Measurements from ENCODE around the gene CHSY3. TPM values are rescaled to one million over a fixed set of nuclear protein-coding genes. Genes with fewer than 3 reads are reported as not detected.

CHSY3 gene
- polyA plus RNA-seq, 4 donors, result 3.0 to 5.6 (median 4.1) TPM

DNA sequence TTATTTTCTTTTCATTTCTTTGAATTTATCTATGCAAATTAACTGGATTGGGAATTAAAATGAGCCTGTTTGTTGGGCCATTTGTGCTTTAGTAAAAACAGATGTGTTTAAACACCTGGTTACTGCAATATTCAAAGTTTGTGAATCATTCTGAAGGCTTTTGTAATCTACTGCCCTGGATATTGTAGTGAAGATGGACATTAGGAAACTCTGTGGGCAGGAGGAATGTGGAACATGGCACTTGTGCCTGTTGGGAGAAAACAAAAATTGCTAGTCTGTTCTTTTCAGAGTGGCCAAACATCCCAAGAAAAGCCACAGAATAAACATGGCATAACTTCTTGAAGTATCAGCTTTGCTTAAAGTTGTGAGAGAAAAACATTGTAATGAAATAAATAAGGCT, 40.8 kb downstream of the CHSY3 start:
- no peak for DNase-seq (ENCODE audit: low read depth in 4 of 4, low spot score in 2 of 4)

DNA sequence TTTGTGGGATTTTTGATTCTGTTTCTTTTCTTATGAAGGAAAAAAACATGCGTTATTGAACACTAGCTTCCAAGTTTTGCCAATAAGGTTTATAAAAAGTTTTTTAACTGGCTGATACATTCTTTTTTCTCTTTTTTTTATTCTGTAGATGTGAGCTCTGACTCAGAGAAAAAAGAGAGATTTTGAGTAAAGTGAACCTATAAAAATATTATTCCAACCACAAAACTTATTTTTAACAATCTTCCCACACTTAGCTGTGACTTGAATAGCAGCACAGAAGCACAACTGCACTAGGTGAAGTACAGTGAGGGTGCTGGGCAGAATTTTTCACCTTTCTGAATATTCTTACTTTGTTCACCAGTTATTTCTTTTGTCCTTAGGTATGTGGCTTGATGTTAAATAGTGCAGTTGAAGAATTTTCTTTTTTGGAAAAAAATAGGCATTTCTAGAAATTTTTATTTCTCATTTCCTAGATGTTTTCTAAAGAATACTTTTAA, 41.6 kb downstream of the CHSY3 start:
- DNase-seq (ENCODE audit: low read depth in 4 of 4, low spot score in 2 of 4), result no peak

DNA sequence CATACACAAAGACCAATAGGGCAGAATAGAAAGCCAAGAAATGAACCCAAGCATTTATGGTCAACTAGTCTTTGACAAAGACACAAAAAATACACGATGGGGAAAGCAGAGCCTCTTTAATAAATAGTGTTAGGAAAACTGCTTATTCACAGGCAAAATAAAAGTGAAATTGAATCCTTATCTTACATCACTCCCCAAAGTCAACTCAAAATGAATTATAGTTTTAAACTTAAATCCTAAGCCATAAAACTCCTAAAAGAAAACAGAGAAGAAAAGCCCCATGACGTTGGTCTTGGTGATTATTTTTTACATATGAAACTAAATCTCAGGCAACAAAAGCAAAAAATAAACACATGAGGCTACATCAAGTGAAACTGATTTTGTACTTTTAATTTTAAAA, 46.8 kb downstream of the CHSY3 start:
- DNase-seq (ENCODE audit: low read depth in 4 of 4, low spot score in 2 of 4), result no peak

DNA sequence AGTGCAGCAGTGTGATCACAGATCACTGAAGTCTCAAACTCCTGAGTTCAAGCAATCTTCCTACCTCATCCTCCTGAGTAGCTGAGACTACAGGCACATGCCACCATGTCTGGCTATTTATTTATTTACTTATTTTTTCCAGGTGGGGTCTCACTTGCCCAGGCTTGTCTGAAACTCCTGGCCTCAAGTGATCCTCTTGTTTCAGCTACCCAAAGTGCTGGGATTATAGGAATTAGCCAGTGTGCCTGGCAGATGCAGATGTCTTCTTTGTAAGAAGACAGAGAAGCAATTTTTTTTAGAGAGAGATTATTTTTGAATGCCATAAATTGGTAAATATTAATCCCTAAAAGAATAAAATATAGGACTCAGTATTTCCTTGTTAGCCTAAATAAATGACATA, 54.3 kb downstream of the CHSY3 start:
- no peak for DNase-seq (ENCODE audit: low read depth in 4 of 4, low spot score in 2 of 4)

DNA sequence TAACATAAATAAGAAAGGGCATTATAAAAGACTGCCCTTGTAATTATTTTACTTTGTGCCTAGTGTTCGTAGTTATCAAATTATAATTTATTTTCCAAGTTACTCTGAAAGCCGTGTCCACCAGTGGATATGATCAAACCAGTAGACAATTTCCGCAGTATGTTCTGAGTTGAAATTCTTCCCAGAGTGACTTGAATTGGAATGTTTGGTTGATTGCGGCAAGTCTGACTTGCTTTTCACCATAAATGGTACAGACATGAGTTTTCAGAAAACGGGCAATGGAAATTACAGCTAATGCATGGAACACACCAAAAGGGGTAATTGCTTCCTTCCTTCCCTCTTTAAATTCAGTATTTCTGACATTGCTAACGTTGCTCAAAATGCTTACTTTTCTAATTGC, 56.6 kb downstream of the CHSY3 start:
- DNase-seq (ENCODE audit: low read depth in 4 of 4, low spot score in 2 of 4), result no peak

DNA sequence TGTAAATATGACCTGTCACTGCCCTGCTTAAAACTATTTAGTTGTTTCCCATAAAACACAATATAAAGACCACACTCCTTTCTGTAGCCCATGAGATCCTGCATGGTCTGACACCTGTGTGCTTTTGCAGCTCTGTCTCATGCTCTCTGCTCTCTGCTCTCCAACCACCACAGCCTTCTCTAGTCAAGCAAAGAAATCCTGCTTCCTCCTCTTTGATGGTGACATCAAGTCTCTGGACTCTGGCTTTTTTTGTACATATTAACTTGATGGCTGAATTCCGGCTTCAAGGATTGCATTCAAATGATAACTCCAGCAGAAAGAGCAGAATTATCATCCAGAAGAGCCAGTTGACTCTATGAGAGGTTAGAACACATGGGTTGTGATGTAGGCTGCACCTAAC, 58.2 kb downstream of the CHSY3 start:
- DNase-seq (ENCODE audit: low read depth in 4 of 4, low spot score in 2 of 4), result no peak

DNA sequence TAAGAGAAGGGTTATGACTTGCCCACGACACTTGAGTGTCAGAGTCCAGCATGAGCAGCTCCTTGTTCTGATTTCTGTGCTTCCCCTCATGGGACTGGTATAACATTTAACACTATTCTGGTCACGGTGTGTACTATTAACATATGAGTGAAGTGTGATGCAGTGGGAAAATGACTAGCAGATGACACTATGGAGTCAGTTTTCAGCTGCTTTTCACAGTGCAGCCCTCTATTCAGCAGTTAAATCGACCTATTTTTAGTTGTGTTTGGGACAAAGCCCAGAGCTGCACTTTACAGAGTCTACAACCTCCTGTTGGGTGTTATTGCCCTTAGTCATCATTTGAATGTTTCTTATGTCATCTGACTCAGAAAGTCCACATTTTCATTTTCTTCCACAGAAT, 59.1 kb downstream of the CHSY3 start:
- no peak for DNase-seq (ENCODE audit: low read depth in 4 of 4, low spot score in 2 of 4)

DNA sequence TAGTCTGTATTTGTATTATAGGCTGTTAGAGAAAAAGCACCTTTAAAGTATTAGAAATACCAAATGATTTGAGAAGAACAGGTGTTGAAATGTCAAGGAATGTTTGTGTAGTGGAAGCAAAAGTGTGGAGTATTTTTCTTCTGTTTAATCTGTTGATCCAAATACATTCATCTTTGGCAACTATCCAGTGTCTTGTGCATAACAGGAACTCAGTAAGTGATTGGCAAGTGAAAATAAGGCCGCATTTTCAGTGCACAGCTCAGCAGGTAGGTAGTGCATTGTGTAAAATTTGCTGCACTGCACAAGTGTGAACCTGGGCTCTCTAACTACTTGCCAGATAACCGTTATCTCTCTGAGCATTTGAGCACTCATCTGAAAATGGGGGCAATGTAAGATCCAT, 61.8 kb downstream of the CHSY3 start:
- no peak for DNase-seq (ENCODE audit: low read depth in 4 of 4, low spot score in 2 of 4)

DNA sequence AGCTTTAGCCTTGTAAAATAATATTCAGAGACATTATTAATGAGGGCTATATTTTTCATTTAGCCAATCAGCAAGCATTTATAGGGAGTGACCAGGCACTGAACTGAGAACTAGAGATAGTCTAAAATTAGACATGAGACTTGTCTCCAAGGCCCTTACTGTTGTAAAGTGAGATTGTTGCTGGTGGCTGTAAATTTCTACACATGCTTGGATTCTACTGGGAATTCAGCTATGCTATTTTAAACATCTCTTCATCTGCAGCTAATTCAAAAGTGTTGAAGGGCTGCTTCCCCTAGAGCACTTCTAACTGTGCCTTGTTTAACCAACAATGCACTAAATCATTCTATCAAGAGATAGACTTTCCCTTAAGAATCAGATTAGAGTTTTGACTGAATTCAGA, 67.4 kb downstream of the CHSY3 start:
- DNase-seq (ENCODE audit: low read depth in 4 of 4, low spot score in 2 of 4), result no peak

DNA sequence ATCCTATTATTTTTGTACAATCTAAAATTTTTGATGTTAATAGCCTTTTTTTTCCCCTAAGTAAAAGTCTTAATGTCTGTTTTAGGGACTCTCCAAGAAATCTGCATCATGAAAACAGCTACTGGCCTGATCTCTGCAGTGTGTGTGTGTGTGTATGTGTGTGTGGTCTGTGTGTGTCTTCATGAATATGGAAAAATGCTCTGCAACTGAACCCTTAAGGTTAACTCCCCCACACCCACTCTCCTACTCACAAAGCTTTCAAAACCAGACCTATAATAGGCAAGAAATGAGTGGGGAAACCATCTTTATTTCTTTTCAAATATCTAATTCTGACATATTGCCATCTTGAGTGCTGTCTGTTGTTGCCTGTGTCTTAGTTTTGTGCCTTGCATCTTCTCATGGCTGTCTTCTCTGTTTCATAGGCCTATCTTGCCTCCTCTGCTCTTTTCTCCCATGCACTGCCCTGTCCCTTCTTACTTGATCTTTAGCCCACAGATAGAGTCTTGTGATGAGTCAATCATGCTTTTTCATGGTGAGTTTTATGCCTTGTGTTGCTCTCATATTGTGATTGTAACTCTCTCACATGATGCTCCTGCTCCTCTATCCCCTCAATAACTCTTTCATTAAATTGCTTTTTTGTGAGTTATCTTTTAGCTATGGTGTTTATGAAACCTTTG, 68.3 kb downstream of the CHSY3 start:
- no peak for DNase-seq (ENCODE audit: low read depth in 4 of 4, low spot score in 2 of 4)

DNA sequence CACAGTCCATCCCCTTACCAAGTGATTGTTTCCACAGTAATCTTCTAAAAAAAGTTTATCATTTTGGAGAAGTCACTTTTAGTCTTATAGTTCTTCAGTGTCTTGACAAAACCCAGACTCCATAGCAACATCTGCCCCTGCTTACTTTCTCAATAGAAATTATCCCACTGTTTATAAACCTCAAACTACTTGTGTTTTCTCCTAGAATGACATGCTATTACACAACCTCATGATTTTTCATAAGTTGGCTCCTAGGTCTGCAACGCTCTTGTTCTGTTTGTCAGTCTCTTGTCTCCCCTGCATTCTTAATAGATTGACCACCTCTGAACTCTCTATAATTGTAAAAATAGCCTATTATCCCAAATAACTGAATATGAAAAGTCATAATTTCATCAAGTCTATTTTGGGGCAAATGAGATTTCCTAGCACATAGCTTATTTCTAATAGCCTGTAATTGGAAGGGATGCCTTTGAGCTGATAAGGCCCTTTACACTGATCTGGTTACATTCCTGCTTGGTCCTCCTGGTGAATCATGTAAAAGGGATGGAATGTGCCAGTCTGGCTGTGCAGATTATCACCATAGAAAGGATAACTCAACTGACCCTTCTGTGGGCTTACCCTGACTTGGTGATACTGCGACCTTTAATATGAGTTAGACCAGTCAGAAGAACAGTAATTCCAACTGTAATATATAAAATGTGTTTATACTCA, 69.6 kb downstream of the CHSY3 start:
- no peak for DNase-seq (ENCODE audit: low read depth in 4 of 4, low spot score in 2 of 4)

DNA sequence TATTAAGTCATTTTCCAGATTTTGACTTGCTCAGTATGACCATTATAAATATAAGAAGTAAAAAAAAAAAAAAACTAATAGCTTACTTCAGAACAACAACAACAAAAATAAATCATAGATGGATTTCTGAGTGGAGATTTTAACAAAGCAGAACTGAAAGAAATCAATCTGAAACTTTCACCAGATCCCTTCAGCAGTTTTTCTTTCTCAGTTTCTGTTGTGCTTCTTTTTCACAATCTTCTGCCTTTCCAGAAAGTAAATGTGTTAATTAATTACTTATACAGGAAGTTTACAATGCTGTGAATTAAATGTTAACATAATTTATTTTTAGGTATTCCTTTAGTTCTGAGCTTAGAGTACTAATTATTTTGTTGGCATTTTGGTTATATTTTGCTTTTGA, 73.5 kb downstream of the CHSY3 start:
- DNase-seq (ENCODE audit: low read depth in 4 of 4, low spot score in 2 of 4), result no peak

DNA sequence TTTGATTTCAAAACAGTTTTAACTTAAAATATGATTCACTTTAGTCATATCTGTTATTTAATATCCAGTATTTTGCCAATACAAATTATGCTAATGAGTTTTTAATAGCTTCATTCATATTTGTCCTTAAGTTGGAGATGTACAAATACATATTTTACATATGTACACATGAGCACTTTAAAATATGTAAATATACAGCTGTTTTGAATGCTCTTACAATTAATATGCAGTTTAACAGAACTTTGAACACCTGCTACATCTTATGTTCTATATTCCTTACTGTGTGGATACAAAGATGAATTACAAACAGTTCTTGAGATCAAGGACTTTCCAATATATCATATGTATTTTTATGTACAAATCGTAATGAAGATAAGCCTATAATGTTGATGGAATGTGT, 74.0 kb downstream of the CHSY3 start:
- DNase-seq (ENCODE audit: low read depth in 4 of 4, low spot score in 2 of 4), result no peak

DNA sequence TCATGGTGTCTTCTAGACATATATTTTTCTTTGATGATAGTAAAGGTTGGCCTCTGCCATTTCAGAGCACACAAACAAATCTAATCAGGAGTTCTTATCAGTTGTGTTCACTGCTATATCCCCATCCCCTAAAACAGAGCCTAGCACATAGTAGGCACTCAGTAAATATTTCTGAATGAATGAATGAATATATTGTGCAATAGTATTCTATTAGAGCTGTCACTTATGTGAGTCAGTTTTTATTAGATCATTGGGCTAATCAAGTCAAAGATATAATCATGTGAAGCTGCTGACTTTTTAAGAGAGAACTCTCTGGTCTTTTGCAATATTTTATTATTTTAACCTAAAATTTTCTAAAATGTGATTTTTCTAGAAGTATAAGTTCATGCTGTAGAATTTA, 84.2 kb downstream of the CHSY3 start:
- DNase-seq (ENCODE audit: low read depth in 4 of 4, low spot score in 2 of 4), result no peak

DNA sequence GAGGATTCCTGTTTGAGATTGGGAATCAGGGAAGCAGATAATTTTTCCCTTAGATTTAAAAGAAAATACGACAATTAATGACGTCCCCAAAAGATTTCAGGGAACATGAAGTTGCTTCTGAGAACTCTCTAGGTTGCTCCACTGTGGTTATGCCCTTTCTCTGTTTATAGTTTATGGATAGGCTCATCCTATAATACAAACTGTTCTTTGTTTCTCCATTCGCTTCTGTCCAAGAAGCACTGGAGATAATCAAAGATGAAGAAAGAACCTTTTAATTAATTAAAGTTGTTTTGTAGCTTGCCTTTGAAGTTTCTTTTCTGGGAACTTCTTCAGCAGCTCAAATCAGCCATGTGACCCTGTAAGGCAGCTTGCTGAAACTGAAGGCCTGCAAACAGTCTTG, 87.5 kb downstream of the CHSY3 start:
- DNase-seq (ENCODE audit: low read depth in 4 of 4, low spot score in 2 of 4), result no peak

DNA sequence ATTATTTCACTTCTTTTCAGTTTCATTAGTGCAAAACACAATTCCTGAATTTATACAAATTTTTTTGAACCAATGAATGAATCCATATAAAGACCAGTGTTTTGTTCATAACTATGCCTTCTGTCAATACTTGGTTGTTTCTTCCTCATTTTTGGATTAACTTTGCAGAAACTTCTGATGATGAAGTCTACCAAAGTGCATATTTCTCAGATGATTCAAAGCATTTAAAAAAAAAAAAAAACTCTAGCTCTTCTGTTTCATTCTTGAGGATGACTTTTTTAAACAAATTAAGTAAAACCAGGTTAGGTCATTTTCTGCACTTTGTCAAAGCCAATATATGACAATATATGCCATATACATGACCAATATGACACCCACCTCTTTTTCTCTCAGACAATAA, 92.6 kb downstream of the CHSY3 start:
- no peak for DNase-seq (ENCODE audit: low read depth in 4 of 4, low spot score in 2 of 4)

DNA sequence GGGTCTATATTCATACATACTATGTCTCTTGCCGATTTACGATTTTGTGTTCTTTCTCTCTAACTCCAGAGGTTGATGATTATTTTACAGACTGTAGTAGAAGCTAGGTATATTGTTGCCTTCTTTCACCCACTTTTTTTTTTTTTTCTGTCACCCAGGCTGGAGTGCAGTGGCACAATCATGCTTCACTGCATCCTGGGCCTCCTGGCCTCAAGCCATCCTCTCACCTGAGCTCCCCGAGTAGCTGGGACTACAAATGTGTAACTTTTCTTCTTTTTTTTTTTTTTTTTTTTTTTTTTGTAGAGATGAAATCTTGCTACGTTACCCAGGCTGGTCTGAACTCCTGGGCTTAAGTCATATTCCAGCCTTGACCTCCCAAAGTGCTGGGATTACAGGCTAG, 96.2 kb downstream of the CHSY3 start:
- peak in 1 of 4 donors; percentile 9 for DNase-seq (ENCODE audit: low read depth in 4 of 4, low spot score in 2 of 4)

DNA sequence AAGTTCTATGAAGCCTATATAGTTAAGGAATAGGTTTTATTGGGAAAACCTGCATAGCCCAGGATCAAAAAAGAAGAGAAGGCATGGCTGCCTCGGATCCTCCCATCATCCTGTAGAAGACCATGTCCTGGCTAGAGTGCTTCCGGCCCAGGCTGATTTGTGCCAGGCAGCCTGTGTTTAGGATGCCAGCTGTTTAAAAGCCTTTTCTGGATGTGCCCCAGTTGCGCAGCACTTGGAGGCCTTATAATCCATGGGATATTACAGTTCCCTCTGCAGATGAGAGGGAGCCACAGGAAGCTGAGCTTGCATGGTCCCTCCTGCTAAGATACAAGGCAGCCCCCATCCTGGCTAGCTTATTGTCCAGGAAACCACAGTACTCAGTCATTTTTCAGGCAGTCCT, 97.9 kb downstream of the CHSY3 start:
- DNase-seq (ENCODE audit: low read depth in 4 of 4, low spot score in 2 of 4), result no peak

DNA sequence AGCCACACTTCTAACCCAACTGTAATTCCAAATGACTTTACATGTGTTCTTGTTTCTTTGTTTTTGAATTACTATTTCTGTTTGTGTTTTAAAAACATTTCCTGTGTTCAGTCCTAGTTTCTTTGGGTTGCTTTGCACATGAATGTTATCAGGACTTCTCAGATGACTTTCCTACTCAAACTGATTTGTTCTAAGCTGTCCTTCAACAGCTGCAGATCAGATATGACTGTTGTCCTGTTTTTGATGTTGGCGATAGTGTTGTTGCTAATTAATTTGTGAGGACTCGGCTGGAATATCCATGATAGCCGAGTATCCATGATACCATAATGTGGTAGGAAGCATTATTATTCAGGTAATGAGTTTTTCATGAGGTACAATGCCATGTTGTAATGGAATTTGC, 98.6 kb downstream of the CHSY3 start:
- DNase-seq (ENCODE audit: low read depth in 4 of 4, low spot score in 2 of 4), result no peak

DNA sequence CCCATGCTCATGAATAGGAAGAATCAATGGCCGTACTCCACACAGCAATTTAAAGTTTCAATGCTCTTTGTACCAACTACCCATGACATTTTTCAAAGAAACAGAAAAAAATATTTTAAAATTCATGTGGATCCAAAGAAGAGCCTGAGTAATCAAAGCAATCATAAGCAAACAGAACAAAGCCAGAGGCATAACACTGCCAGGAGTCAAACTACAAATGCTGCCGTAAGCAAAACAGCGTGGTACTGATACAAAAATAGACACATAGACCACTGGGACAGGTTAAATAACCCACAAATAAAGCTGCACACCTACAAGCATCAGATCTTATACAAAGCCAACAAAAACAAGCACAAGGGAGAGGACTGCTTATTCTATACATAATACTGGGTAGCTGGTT, 107.7 kb downstream of the CHSY3 start:
- DNase-seq (ENCODE audit: low read depth in 4 of 4, low spot score in 2 of 4), result no peak

DNA sequence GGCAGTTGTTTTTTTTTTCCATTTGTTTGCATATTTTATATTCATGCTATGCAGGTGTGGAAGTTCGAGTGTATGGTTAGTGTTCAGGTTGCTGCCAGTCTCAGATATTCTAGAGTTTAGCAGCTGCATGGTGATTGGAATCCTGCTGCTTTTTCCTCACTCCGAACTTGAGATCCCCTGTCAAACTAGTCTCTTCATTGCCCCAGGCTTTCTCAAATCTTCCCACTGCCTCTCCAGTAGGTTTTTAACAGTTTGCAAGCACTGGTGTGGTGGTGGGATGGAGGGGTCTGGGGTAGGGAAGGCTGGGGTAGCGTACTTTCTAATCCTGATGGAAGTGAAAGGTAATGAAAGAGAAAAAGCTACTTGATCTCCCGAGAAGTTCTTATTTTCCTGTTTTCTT, 112.9 kb downstream of the CHSY3 start:
- DNase-seq (ENCODE audit: low read depth in 4 of 4, low spot score in 2 of 4), result no peak

DNA sequence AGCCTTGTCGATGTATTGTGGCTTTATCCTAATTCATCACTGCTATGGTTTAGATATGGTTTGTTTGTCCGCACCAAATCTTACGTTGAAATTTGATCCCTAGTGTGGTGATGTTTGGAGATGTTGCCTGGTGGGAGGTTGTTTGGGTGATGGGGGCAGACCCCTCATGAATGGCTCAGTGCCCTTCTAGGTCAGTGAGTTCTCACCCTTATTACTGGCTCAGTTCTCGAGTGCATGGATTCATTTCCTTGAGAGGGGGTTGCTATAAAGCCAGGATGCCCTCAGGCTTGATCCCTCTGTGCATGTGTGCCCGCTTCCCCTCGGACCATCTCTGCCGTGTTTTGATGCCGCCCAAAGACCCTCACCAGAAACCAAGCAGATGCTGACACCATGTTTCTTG, 114.4 kb downstream of the CHSY3 start:
- DNase-seq (ENCODE audit: low read depth in 4 of 4, low spot score in 2 of 4), result no peak

DNA sequence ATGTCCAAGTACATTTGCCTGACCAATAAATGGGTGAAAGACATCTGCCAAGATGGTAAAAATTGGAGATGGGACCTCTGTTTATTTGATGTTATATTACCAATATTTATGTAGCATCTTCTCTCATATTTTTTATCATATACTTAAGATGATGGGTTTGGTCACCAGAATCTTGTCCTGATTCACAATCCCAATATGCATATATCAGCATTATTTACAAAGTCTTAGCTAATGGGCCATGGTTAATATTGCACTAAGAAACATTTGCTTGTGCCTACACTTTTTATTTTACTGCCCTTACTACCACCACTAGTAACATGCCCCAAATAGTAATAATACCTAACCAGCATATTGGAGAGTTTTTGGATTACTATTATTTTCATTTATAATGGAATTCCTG, 116.7 kb downstream of the CHSY3 start:
- DNase-seq (ENCODE audit: low read depth in 4 of 4, low spot score in 2 of 4), result no peak
